Endothelial cell of umbilical vein (primary cell): ENCODE results near the gene TK1. TPM values are rescaled to one million over a fixed set of nuclear protein-coding genes. Genes with fewer than 3 reads are reported as not detected.

ENCODE experiments used
- BruUV-seq: library from RNA; stranded (reverse); fragments of 400-500 nt; replicated peaks from 2 replicates; lab custom pipeline; 2021; lab: Mats Ljungman, UMichigan
- CTCF ChIA-PET: fragments of 300-600, 350-600 bp; sonication (Branson Sonifier 250); formaldehyde crosslinking; loops from one replicate; lab custom pipeline; 2021; ENCODE audit warnings: antibody characterized with exemption, inconsistent platforms; lab: Charles Lee
- POLR2A ChIA-PET: fragments of 300-600, 350-600 bp; sonication (Branson Sonifier 250); formaldehyde crosslinking; loops from one replicate; lab custom pipeline; 2021; ENCODE audit warnings: antibody characterized with exemption, inconsistent platforms; lab: Charles Lee
- DNase-seq: peaks from one replicate; pipeline ENCODE4 v3.0.0-alpha.2; 2011; ENCODE audit warnings: low read depth, low spot score
- FAIRE-seq: peaks from 2 replicates; lab custom pipeline; 2011; peaks lifted over from hg19 to GRCh38; lab: Jason Lieb, UNC
- H2AFZ ChIP-seq: 2 replicates; pipeline ENCODE4 v1.6.0; 2012; ENCODE audit warnings: low read depth, low read length, control low read depth, inconsistent platforms
- H3K27ac ChIP-seq: 2 replicates; pipeline ENCODE4 v1.5.1; 2011; ENCODE audit warnings: low read depth, mild to moderate bottlenecking, control low read depth, low read length, moderate library complexity; ENCODE audit not compliant: insufficient read depth
- H3K27me3 ChIP-seq, 2 experiments: 2 replicates each; pipeline versions ENCODE4 v1.6.0 to v1.6.1; 2011; ENCODE audit warnings: low read length in 2 of 2, mixed read lengths in 1 of 2; ENCODE audit not compliant: control insufficient read depth in 2 of 2, insufficient read depth in 2 of 2
- H3K36me3 ChIP-seq, 2 experiments: 2 replicates in 1 of 2; 3 replicates in 1 of 2; pipeline ENCODE4 v1.5.1; 2011; ENCODE audit warnings: low read length in 2 of 2, mild to moderate bottlenecking in 1 of 2, moderate library complexity in 1 of 2; ENCODE audit not compliant: control insufficient read depth in 2 of 2, insufficient read depth in 2 of 2; ENCODE audit errors: extremely low read depth in 1 of 2
- H3K4me1 ChIP-seq: 3 replicates; pipeline ENCODE4 v1.5.1; 2011; ENCODE audit warnings: mild to moderate bottlenecking, low read length; ENCODE audit not compliant: control insufficient read depth, insufficient read depth; ENCODE audit errors: extremely low read depth
- H3K4me2 ChIP-seq: 2 replicates; pipeline ENCODE4 v1.6.1; 2011; ENCODE audit warnings: low read length, control low read depth, mixed read lengths; ENCODE audit not compliant: insufficient read depth
- H3K4me3 ChIP-seq, 3 experiments: fragments of 200-600 bp in 1 of 3; sonication (generic), shearing (Covaris generic) in 1 of 3; replicated peaks in 1 of 3; 2 replicates each; pipeline ENCODE4 v1.5.1; 2011 to 2016; ENCODE audit warnings: control low read depth in 3 of 3, low read length in 3 of 3, mild to moderate bottlenecking in 2 of 3, inconsistent platforms in 1 of 3, low read depth in 1 of 3, moderate library complexity in 1 of 3; ENCODE audit not compliant: insufficient read depth in 1 of 3
- H3K79me2 ChIP-seq: 2 replicates; pipeline ENCODE4 v1.6.0; 2012; ENCODE audit warnings: low read length, inconsistent platforms; ENCODE audit not compliant: control insufficient read depth, insufficient read depth
- H3K9ac ChIP-seq: replicated peaks from 2 replicates; pipeline ENCODE3; 2011; ENCODE audit warnings: low read length, control low read depth; ENCODE audit not compliant: insufficient read depth; ENCODE audit errors: extremely low read depth
- H3K9me1 ChIP-seq: replicated peaks from 3 replicates; pipeline ENCODE4 v1.6.0; 2011; ENCODE audit warnings: mild to moderate bottlenecking, low read length; ENCODE audit not compliant: control insufficient read depth, insufficient read depth; ENCODE audit errors: extremely low read depth
- H3K9me3 ChIP-seq: replicated peaks from 2 replicates; pipeline ENCODE4 v1.5.1; 2012; ENCODE audit warnings: low read length, inconsistent platforms; ENCODE audit not compliant: control insufficient read depth, insufficient read depth
- H4K20me1 ChIP-seq: replicated peaks from 2 replicates; pipeline ENCODE3; 2011; ENCODE audit warnings: mild to moderate bottlenecking, low read length; ENCODE audit not compliant: control insufficient read depth, insufficient read depth; ENCODE audit errors: extremely low read depth
- EZH2 ChIP-seq: IDR thresholded peaks from 2 replicates; pipeline ENCODE4 v1.6.1; 2012; ENCODE audit warnings: borderline replicate concordance, low read depth, mild to moderate bottlenecking, moderate library complexity, low read length, inconsistent platforms; ENCODE audit not compliant: severe bottlenecking
- FOS ChIP-seq: IDR thresholded peaks from 2 replicates; pipeline ENCODE4 v1.6.1; 2011; ENCODE audit warnings: mild to moderate bottlenecking, low read length, moderate library complexity, borderline replicate concordance; ENCODE audit not compliant: insufficient read depth
- GATA2 ChIP-seq: IDR thresholded peaks from 2 replicates; pipeline ENCODE4 v1.7.0; 2011; ENCODE audit warnings: low read depth, mild to moderate bottlenecking, moderate library complexity, mixed read lengths, low read length; ENCODE audit not compliant: insufficient read length, insufficient read depth
- JUN ChIP-seq: IDR thresholded peaks from 2 replicates; pipeline ENCODE4 v1.6.1; 2011; ENCODE audit warnings: borderline replicate concordance, low read depth; ENCODE audit not compliant: insufficient read length, insufficient read depth
- MYC ChIP-seq: IDR thresholded peaks from one replicate; pipeline ENCODE4 v1.6.1; 2011; ENCODE audit warnings: mild to moderate bottlenecking, low read depth, low read length
- POLR2A ChIP-seq: IDR thresholded peaks from 2 replicates; pipeline ENCODE4 v1.6.1; 2012; ENCODE audit warnings: low read depth, mild to moderate bottlenecking, control low read depth, low read length
- POLR2AphosphoS5 ChIP-seq: IDR thresholded peaks from 2 replicates; pipeline ENCODE4 v1.6.1; 2012; ENCODE audit warnings: low read depth, mild to moderate bottlenecking, control low read depth, low read length, moderate library complexity; ENCODE audit not compliant: insufficient read depth
- dilution Hi-C: fragments of 300-500 bp; cut with MboI; formaldehyde crosslinking; loops from one replicate; pipeline ENCODE4 v1.15.0; 2019; ENCODE audit warnings: low sequenced_read_pairs; ENCODE audit not compliant: extremely low pct_ligation_motif_present
- intact Hi-C: fragments of 100-400 bp; cut with micrococcal nuclease; formaldehyde crosslinking; loops from one replicate; pipeline ENCODE4 v1.10.0; 2022
- polyA plus RNA-seq, 4 experiments: library from polyadenylated mRNA; depleted of rRNA in 3 of 4; stranded (reverse) in 3 of 4; unstranded in 1 of 4; fragments of >200 nt; gene quantifications; 2 replicates each; pipeline versions ENCODE4 v1.2.1 to v1.2.3, GENCODE V29; 2011 to 2012; ENCODE audit warnings: missing spikeins in 1 of 4
- total RNA-seq: library from RNA; stranded (reverse); gene quantifications from 2 replicates; pipeline ENCODE4 v1.2.3, GENCODE V29; 2021
- TF ChIP-seq, protein P1 (sequence below), 2 donors: IDR thresholded peaks; 1 replicate in 1 of 2; 2 replicates in 1 of 2; pipeline ENCODE4 v1.5.1; 2011; ENCODE audit warnings: low read length in 2 of 2, mild to moderate bottlenecking in 2 of 2, moderate library complexity in 2 of 2, control low read depth in 1 of 2, inconsistent platforms in 1 of 2, low read depth in 1 of 2; ENCODE audit not compliant: insufficient read depth in 1 of 2; ENCODE audit errors: extremely low read depth in 1 of 2
- TF ChIP-seq, protein P2 (sequence below): IDR thresholded peaks from 2 replicates; pipeline ENCODE4 v1.6.1; 2011; ENCODE audit not compliant: insufficient read depth, insufficient read length

TK1 gene
- total and polyA plus RNA-seq, 2 donors (not counting 3 experiments of a cell fraction or from before 2014, with no cell fraction given): 111 to 159 TPM

DNA sequence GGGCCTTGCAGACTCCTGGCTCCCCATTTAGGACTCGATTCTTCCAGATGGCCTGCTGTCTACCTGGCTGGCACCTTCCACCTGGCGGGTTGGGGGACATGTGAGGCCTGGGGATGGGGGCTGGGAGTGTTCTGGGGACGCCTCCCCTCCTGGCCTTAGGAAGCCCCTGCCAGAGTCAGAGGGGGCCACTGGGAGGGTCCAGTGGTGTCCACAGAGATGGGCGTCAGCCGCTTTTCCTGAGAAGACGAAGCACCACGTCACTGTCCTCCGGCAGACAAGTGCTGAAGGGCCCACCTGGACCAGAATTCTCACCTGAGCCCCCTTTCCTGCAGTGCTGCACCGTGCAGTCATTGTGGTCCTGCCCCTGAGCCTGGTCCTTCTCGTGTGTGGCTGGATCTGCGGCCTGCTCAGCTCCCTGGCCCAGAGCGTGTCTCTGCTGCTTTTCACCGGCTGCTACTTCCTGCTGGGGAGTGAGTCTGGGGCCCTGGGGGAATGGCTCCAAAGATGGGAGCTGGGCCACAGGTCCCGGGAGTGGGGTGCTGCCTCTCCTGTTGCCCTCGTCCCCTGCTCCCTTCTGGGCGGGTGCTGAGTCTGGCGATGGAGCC lies 47.5 kb upstream of the TK1 start:
- CTCF ChIA-PET: interaction anchor here (1.2 to 1.8 kb wide), 2 partner anchors 11 to 17 kb away, joined by 3 to 9 read pairs; no protein-coding TSS in a partner anchor
- FAIRE-seq: no peak
- dilution Hi-C loops: no loop called here

More for the DNA sequence above, 47.5 kb upstream of the TK1 start:
- POLR2A ChIA-PET: no interaction called here
- Histone ChIP-seq H3K9me1 (no peaks in the 10 kb centered on the region), H3K36me3 (no peaks in the 10 kb centered on the region), H3K9ac (no peak overlapping the region), H4K20me1 (no peaks in the 10 kb centered on the region), H3K4me1 (peaks cover 3% of the 10 kb centered on the region), H3K27me3 (peaks cover 21 to 25% of the 10 kb centered on the region in 2 experiments), H3K79me2 (no peaks in the 10 kb centered on the region), H3K4me3 (no peak overlapping the region), H3K4me2 (no peak overlapping the region), H3K9me3 (no peaks in the 10 kb centered on the region), H3K27ac (no peak overlapping the region), H2AFZ (no peak overlapping the region)
- DNase-seq: no peak
- BruUV-seq: no TSS peak
- intact Hi-C loops: no loop called here
- no peak for TF ChIP-seq JUN
- TF ChIP-seq, protein P1, sequence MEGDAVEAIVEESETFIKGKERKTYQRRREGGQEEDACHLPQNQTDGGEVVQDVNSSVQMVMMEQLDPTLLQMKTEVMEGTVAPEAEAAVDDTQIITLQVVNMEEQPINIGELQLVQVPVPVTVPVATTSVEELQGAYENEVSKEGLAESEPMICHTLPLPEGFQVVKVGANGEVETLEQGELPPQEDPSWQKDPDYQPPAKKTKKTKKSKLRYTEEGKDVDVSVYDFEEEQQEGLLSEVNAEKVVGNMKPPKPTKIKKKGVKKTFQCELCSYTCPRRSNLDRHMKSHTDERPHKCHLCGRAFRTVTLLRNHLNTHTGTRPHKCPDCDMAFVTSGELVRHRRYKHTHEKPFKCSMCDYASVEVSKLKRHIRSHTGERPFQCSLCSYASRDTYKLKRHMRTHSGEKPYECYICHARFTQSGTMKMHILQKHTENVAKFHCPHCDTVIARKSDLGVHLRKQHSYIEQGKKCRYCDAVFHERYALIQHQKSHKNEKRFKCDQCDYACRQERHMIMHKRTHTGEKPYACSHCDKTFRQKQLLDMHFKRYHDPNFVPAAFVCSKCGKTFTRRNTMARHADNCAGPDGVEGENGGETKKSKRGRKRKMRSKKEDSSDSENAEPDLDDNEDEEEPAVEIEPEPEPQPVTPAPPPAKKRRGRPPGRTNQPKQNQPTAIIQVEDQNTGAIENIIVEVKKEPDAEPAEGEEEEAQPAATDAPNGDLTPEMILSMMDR (IDR thresholded peaks at IDR 0.05; ENCODE audit: extremely low read depth in 1 of 2, insufficient read depth in 1 of 2, low read depth in 1 of 2, low read length in 2 of 2): no peak
- TF ChIP-seq FOS: no peak
- TF ChIP-seq GATA2: no peak
- TF ChIP-seq POLR2AphosphoS5: no peak
- no peak for TF ChIP-seq EZH2
- TF ChIP-seq, protein P2, sequence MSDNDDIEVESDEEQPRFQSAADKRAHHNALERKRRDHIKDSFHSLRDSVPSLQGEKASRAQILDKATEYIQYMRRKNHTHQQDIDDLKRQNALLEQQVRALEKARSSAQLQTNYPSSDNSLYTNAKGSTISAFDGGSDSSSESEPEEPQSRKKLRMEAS: no peak
- TF ChIP-seq MYC: no peak
- no peak for TF ChIP-seq POLR2A
